Sigmoid colon (tissue), 7 donors: ENCODE results near the gene STX4. TPM values are rescaled to one million over a fixed set of nuclear protein-coding genes. Genes with fewer than 3 reads are reported as not detected.

Experiments
- DNase-seq: peaks from one replicate; pipeline ENCODE4 v3.0.0-alpha.2; 2019
- H3K27ac ChIP-seq, 4 donors: fragments of 200-600 bp; sonication (generic); one replicate each; pipeline ENCODE4 v1.5.1; 2016 to 2019; ENCODE audit warnings: mild to moderate bottlenecking in 1 of 4
- H3K27me3 ChIP-seq, 3 donors: fragments of 200-600 bp; sonication (generic); one replicate each; pipeline ENCODE4 v1.5.1; 2019; ENCODE audit warnings: mild to moderate bottlenecking in 1 of 3
- H3K36me3 ChIP-seq, 4 donors: fragments of 200-600 bp; sonication (generic); one replicate each; pipeline ENCODE4 v1.5.1; 2016 to 2019
- H3K4me1 ChIP-seq, 4 donors: fragments of 200-600 bp; sonication (generic); one replicate each; pipeline ENCODE4 v1.5.1; 2017 to 2019
- H3K4me3 ChIP-seq, 4 donors: fragments of 200-600 bp; sonication (generic); one replicate each; pipeline ENCODE4 v1.5.1; 2017 to 2019; ENCODE audit warnings: mild to moderate bottlenecking in 2 of 4, moderate library complexity in 1 of 4
- H3K9me3 ChIP-seq, 4 donors: fragments of 200-600 bp in 3 of 4; sonication (generic) in 3 of 4; one replicate each; pipeline versions ENCODE4 v1.5.1 to v1.6.1; 2013 to 2019
- EP300 ChIP-seq, 4 donors: sonication (generic); formaldehyde crosslinking; IDR thresholded peaks; one replicate each; pipeline ENCODE4 v1.6.1; 2017; ENCODE audit warnings: antibody characterized with exemption in 4 of 4
- POLR2A ChIP-seq, 2 donors: fragments of 450-650 bp; IDR thresholded peaks; one replicate each; pipeline ENCODE4 v1.6.1; 2016; ENCODE audit warnings: antibody characterized with exemption in 2 of 2, mild to moderate bottlenecking in 2 of 2, moderate library complexity in 2 of 2
- POLR2AphosphoS5 ChIP-seq, 4 donors: sonication (generic); formaldehyde crosslinking; IDR thresholded peaks; one replicate each; pipeline ENCODE4 v1.6.1; 2017; ENCODE audit warnings: antibody characterized with exemption in 4 of 4
- WGBS, 2 donors: extraction: QIAGEN DNeasy Blood & Tissue Kit; methylation state at CpG; one replicate each; pipeline ENCODE4 v1.1.7; 2013; 5-methylcytosine and 5-hydroxymethylcytosine counted together
- intact Hi-C: fragments of 100-400 bp; cut with DNase I; formaldehyde crosslinking; loops from one replicate; pipeline ENCODE4 v1.15.1; 2023
- polyA plus RNA-seq, 3 donors: library from polyadenylated mRNA; stranded (reverse); fragments of 200-250 nt; gene quantifications; one replicate each; pipeline ENCODE4 v1.2.3, GENCODE V29; 2013
- total RNA-seq, 4 donors: library from RNA; depleted of rRNA; stranded (reverse); fragments of >200 nt; gene quantifications; one replicate each; pipeline ENCODE4 v1.1.0, GENCODE V29; 2016
- TF ChIP-seq, protein P1 (sequence below), 4 experiments: fragments of 450-650 bp in 3 of 4; fragments of 200-600 bp in 1 of 4; IDR thresholded peaks; one replicate each; pipeline ENCODE4 v1.5.1; 2016 to 2019; ENCODE audit warnings: antibody characterized with exemption in 4 of 4, mild to moderate bottlenecking in 3 of 4, moderate library complexity in 2 of 4
- donor health status: healthy with polysubstance abuse.
- donor health status: Bipolar disorder and iron deficiency.
- donor health status: healthy.

Gene STX4
- total and polyA plus RNA-seq, 7 donors = 23.9 to 76.3 (median 47.2) TPM

DNA sequence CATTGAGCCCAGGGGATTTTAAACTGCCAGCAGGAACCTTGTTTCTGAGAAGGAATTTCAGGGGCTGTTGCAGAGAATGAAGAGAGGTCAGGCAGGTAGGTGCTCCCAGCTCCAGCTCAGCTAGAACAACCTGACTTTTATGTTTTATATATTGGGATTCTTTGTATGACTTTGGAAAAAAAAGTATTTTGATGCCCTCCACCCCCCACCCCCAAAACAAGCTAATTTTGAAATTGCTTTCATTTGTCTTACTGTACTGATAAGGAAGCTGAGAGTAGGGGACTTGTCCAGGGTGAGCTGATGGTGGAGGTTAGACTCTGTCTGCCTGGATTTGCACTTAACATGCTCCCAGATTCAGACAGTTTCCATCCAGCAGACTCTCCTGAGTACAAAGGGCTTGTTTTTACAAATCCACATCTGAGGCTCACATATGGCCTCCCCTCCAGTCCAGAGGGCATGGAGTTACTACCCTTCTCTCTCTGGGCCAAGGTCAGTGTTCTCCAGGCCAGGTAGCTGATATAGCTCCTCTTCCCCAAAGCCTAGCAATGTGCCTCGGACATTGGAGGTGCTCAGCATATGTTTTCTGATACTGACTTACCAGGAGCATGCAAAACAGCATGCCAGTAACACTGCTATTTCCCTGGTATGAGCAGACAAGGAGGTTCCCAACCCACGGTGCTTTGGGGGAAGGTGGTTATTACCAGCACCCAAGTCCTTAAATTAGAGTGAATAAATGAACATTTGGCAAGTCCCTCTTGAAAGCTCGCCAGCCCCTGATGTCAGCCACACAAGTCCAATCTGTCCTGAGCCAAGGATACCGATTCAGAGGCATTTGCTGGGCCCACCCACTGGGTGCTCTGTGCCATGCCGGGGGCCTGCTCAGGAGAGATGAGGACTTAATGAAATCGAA lies 34.3 kb upstream of the STX4 start:
- intact Hi-C loops = loop anchor here (5.0 kb wide), 1 partner anchor 143 kb away; no protein-coding TSS in a partner anchor
- TF ChIP-seq POLR2A (IDR thresholded peaks at IDR 0.05) = no peak
- no peak for TF ChIP-seq POLR2AphosphoS5 (IDR thresholded peaks at IDR 0.05)
- TF ChIP-seq, protein P1, sequence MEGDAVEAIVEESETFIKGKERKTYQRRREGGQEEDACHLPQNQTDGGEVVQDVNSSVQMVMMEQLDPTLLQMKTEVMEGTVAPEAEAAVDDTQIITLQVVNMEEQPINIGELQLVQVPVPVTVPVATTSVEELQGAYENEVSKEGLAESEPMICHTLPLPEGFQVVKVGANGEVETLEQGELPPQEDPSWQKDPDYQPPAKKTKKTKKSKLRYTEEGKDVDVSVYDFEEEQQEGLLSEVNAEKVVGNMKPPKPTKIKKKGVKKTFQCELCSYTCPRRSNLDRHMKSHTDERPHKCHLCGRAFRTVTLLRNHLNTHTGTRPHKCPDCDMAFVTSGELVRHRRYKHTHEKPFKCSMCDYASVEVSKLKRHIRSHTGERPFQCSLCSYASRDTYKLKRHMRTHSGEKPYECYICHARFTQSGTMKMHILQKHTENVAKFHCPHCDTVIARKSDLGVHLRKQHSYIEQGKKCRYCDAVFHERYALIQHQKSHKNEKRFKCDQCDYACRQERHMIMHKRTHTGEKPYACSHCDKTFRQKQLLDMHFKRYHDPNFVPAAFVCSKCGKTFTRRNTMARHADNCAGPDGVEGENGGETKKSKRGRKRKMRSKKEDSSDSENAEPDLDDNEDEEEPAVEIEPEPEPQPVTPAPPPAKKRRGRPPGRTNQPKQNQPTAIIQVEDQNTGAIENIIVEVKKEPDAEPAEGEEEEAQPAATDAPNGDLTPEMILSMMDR (IDR thresholded peaks at IDR 0.05) = no peak
- TF ChIP-seq EP300 (IDR thresholded peaks at IDR 0.05) = no peak
- no peaks in the 10 kb centered on the region for H3K27me3 ChIP-seq
- peaks cover 0 to 19% (median 13%) of the 10 kb centered on the region in 4 donors for H3K4me1 ChIP-seq
- no peaks in the 10 kb centered on the region for H3K36me3 ChIP-seq
- no peaks in the 10 kb centered on the region for H3K9me3 ChIP-seq
- 80 to 81% methylated on average over 6 of the region's 6 CpGs for WGBS, 2 donors
- H3K27ac ChIP-seq = peak overlapping the region in 3 of 4 donors; percentile 81 to 87 (median 87)
- DNase-seq = no peak
- no peak overlapping the region for H3K4me3 ChIP-seq

DNA sequence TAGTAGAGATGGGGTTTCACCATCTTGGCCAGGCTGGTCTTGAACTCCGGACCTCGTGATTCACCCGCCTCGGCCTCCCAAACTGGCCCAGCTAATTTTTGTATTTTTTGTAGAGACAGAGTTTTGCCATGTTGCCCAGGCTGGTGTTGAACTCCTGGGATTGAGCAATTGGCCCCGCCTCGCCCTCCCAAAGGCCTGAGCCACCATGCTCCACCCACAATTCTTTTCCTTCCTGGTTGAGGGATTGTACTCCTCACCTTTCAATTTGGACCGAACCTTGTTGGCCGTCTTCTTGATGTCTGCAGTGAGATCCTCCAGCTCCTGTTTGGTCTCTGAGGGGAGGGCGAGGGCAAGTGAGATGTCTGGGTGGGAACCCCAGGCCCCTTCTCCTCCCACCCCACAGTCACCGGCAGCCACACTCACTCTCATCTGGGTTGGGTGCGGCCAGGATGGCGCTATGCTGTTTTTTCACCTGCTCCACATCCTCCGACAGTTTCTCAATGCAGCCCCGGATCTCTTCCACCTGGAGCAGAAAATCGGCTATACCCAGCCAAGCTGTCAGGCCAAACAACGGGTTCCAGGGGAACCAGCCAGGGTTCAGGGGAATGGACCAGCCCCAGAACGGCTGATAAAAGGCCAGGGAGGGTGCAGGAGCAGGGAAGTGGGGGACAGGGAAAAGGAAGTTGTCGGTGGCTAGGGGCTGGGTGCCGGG lies 32.5 kb upstream of the STX4 start:
- WGBS, 2 donors = 51 to 88% methylated on average over 19 of the region's 19 CpGs
- no peaks in the 10 kb centered on the region for H3K9me3 ChIP-seq
- peaks cover 0 to 19% (median 13%) of the 10 kb centered on the region in 4 donors for H3K4me1 ChIP-seq
- H3K36me3 ChIP-seq = no peaks in the 10 kb centered on the region
- no peak overlapping the region for H3K4me3 ChIP-seq
- no peak overlapping the region for H3K27ac ChIP-seq
- no peak for DNase-seq
- intact Hi-C loops = no loop called here
- no peaks in the 10 kb centered on the region for H3K27me3 ChIP-seq
- TF ChIP-seq, protein P1 (IDR thresholded peaks at IDR 0.05) = no peak
- no peak for TF ChIP-seq EP300 (IDR thresholded peaks at IDR 0.05)
- no peak for TF ChIP-seq POLR2A (IDR thresholded peaks at IDR 0.05)
- no peak for TF ChIP-seq POLR2AphosphoS5 (IDR thresholded peaks at IDR 0.05)

DNA sequence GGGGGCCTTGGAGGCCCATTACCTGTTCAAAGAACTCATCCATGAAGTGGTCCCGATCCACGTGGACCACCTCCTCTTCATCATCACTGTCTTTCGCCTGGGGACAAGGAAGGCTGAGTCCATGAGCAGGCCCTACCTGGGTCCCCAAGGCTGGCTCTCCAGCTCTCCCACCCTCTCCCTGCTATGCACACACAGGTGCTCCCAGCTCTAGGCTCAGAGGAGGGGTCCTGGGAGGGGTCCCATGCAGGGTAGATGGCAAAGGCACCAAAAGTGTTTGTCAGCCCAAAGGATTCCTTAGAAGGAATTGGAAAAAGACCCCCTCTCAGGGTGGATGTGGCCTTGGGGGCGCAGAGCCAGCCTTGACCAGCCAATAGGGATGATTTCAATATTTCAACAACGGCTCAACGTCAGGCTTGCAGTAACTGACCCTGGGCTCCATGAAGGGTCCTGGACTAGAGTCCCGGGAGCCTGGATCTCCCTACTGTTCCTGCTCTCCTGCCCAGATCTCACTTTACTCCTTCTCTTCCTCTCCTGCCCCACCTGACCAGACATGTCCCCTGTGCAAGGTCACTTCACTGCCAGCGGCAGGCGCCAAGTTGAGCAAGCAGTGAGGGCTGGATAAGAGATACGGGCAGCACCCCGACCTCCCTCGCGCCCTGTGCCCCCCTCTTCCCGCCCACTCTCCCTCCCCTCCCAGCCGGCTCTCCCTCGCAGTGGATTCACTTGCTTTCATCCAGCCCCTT lies 31.7 kb upstream of the STX4 start:
- Histone ChIP-seq H3K9me3 (no peaks in the 10 kb centered on the region), H3K27me3 (no peaks in the 10 kb centered on the region), H3K27ac (no peak overlapping the region), H3K4me1 (peaks cover 0 to 10% (median 7%) of the 10 kb centered on the region in 4 donors), H3K4me3 (no peak overlapping the region), H3K36me3 (no peaks in the 10 kb centered on the region)
- intact Hi-C loops = no loop called here
- TF ChIP-seq POLR2AphosphoS5 (IDR thresholded peaks at IDR 0.05) = no peak
- no peak for TF ChIP-seq POLR2A (IDR thresholded peaks at IDR 0.05)
- TF ChIP-seq EP300 (IDR thresholded peaks at IDR 0.05) = no peak
- TF ChIP-seq, protein P1 (IDR thresholded peaks at IDR 0.05) = no peak
- no peak for DNase-seq
- WGBS, 2 donors = 52 to 77% methylated on average over 16 of the region's 16 CpGs

DNA sequence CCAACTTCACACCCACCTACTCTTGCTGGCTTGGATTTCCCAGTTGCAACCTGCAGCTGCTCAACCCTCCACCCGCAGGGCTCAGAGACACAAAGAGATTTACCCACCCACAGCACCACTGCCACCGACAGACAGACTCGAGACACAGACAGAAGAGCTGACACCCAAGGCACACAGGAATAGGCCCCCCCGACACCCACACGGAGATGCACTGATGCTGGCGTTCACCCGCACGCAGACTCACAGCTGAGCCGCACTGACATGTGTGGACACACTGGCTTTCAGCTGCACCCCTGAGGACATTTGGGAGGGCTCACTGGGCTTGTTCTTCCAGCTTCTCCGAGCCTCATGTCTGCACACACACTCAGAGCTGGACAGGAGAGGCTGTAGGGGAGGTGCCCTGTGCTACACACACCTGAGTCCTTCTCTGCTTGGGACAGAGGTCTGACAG lies 31.1 kb upstream of the STX4 start:
- peaks cover 0 to 7% (median 5%) of the 10 kb centered on the region in 4 donors for H3K4me1 ChIP-seq
- TF ChIP-seq, protein P1 (IDR thresholded peaks at IDR 0.05) = no peak
- no peak for TF ChIP-seq POLR2A (IDR thresholded peaks at IDR 0.05)
- no peak for TF ChIP-seq POLR2AphosphoS5 (IDR thresholded peaks at IDR 0.05)
- TF ChIP-seq EP300 (IDR thresholded peaks at IDR 0.05) = no peak
- WGBS, 2 donors = 80 to 83% methylated on average over 10 of the region's 10 CpGs
- intact Hi-C loops = no loop called here
- no peaks in the 10 kb centered on the region for H3K9me3 ChIP-seq
- H3K36me3 ChIP-seq = no peaks in the 10 kb centered on the region
- H3K27me3 ChIP-seq = no peaks in the 10 kb centered on the region
- H3K4me3 ChIP-seq = no peak overlapping the region
- H3K27ac ChIP-seq = peak overlapping the region in 1 of 4 donors; percentile 27
- no peak for DNase-seq
